Neutrophil (primary cell): ENCODE data around the gene RAET1L.
"Not testable (repeated sequence)": the region's sequence is repeated elsewhere in the genome, so short reads cannot be mapped to it uniquely, and the experiment has no call there.

Source experiments
- H3K27ac ChIP-seq: fragments of 200-600 bp; sonication (generic); 2 replicates; pipeline ENCODE4 v1.5.1; 2016; ENCODE audit warnings: mild to moderate bottlenecking, moderate library complexity
- H3K27me3 ChIP-seq: fragments of 200-600 bp; sonication (generic); 2 replicates; pipeline ENCODE4 v1.6.0; 2016; ENCODE audit warnings: mild to moderate bottlenecking
- H3K36me3 ChIP-seq: fragments of 200-600 bp; sonication (generic); 2 replicates; pipeline ENCODE4 v1.5.1; 2017
- H3K4me1 ChIP-seq, 2 experiments: fragments of 200-600 bp in 1 of 2; sonication (generic) in 1 of 2; 1 replicate in 1 of 2; 2 replicates in 1 of 2; pipeline versions ENCODE4 v1.5.1 to v1.6.1; 2013 to 2016; ENCODE audit warnings: low read depth in 1 of 2, low read length in 1 of 2, mild to moderate bottlenecking in 1 of 2, moderate library complexity in 1 of 2; ENCODE audit not compliant: control insufficient read depth in 1 of 2, insufficient read depth in 1 of 2
- H3K4me3 ChIP-seq, 2 experiments: fragments of 200-600 bp in 1 of 2; sonication (generic) in 1 of 2; 1 replicate in 1 of 2; 2 replicates in 1 of 2; pipeline ENCODE4 v1.5.1; 2013 to 2016; ENCODE audit warnings: low read depth in 1 of 2, low read length in 1 of 2, mild to moderate bottlenecking in 1 of 2, moderate library complexity in 1 of 2
- H3K9me3 ChIP-seq: fragments of 200-600 bp; sonication (generic); 2 replicates; pipeline ENCODE4 v1.5.1; 2016
- CTCF ChIP-seq: fragments of 200-600 bp; sonication (generic); IDR thresholded peaks from 2 replicates; pipeline ENCODE4 v1.5.1; 2016; ENCODE audit warnings: antibody characterized with exemption

The RAET1L gene

GRCh38 chr6:150069706-150070105, 44.4 kb upstream of the RAET1L start:
- Histone ChIP-seq H3K27ac (no peak overlapping the region), H3K4me3 (no peak overlapping the region), H3K27me3 (peaks cover 81% of the 10 kb centered on the region), H3K9me3 (no peaks in the 10 kb centered on the region), H3K4me1 (peaks cover 5 to 11% of the 10 kb centered on the region in 2 experiments), H3K36me3 (no peaks in the 10 kb centered on the region)
- TF ChIP-seq CTCF = no peak

GRCh38 chr6:150068720-150069648, 43.7 kb upstream of the RAET1L start, which contains the start of gene ULBP3:
Gene ULBP3 (minus strand): TSS chr6:150069121. CDS start chr6:150069066, 55 bp downstream.
- Histone ChIP-seq H3K27me3 (peaks cover 76% of the 10 kb centered on the region), H3K4me3 (peak within 1 kb of the TSS; percentile 12 to 54), H3K9me3 (no peaks in the 10 kb centered on the region), H3K27ac (no peak within 1 kb of the TSS), H3K4me1 (peaks cover 5 to 11% of the 10 kb centered on the region in 2 experiments), H3K36me3 (no peaks in the 10 kb centered on the region)
- no peak for TF ChIP-seq CTCF

DNA sequence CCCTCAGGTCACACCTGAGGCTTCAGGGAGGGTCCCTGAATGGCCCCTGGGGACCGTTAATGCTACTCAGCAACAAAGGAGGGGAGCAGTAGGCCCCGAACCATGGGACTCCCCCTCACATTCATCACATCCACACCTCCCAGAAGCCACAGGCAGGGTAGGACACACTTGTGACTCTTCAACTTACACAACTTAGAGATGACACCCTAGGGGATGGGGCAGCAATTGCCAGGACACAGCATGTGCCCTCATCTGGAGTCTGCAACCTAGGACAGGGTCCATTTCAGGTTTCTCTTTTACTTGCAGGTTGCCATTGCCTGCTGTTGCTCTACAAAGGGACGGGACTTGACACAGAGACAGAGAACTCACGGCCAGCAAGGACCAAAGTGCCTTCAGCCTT, 42.8 kb upstream of the RAET1L start:
- Histone ChIP-seq H3K36me3 (no peaks in the 10 kb centered on the region), H3K9me3 (no peaks in the 10 kb centered on the region), H3K27me3 (peaks cover 74% of the 10 kb centered on the region), H3K4me1 (peaks cover 5 to 11% of the 10 kb centered on the region in 2 experiments), H3K27ac (no peak overlapping the region), H3K4me3 (no peak overlapping the region)
- TF ChIP-seq CTCF = no peak

DNA sequence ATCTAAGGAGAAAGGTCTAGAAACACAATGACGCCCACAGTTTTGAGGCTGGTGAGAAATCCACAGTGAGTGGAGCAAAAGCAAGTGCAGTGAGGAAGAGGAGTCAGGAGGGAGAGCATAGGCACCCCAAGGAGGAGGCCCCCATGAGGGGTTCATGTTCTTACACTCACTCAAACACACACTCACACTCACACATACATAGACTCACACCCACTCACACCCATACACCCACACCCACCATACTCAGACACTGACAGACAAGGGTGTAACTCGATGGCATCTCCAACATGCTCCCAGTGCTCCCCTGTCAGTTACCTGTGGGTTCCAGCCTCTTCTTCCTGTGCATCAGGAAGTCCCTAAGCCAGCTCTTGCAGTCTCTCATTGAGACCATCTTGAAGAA, 39.8 kb upstream of the RAET1L start:
- H3K4me3 ChIP-seq = no peak overlapping the region
- H3K27me3 ChIP-seq = peaks cover 63% of the 10 kb centered on the region
- TF ChIP-seq CTCF = no peak

GRCh38 chr6:150063640-150064039, 38.3 kb upstream of the RAET1L start:
- Histone ChIP-seq H3K27me3 (peaks cover 58% of the 10 kb centered on the region), H3K36me3 (no peaks in the 10 kb centered on the region), H3K4me3 (no peak overlapping the region), H3K27ac (no peak overlapping the region), H3K9me3 (no peaks in the 10 kb centered on the region), H3K4me1 (peaks cover 3 to 4% of the 10 kb centered on the region in 2 experiments)
- TF ChIP-seq CTCF = no peak

More for the DNA sequence above, 39.8 kb upstream of the RAET1L start:
- no peaks in the 10 kb centered on the region for H3K9me3 ChIP-seq
- no peaks in the 10 kb centered on the region for H3K36me3 ChIP-seq
- peaks cover 5 to 11% of the 10 kb centered on the region in 2 experiments for H3K4me1 ChIP-seq
- no peak overlapping the region for H3K27ac ChIP-seq

- not testable (repeated sequence) for H3K4me1 ChIP-seq, H3K27ac ChIP-seq, H3K36me3 ChIP-seq, H3K4me3 ChIP-seq, H3K9me3 ChIP-seq
- H3K27me3 ChIP-seq = peaks cover 36% of the 10 kb centered on the region
These were observed 34.6 kb upstream of the RAET1L start for GRCh38 chr6:150059973-150060372.
